GM19395 (cell line): Measurements from ENCODE around the gene AHI1.
"Not testable (repeated sequence)": the region's sequence is repeated elsewhere in the genome, so short reads cannot be mapped to it uniquely, and the experiment has no call there.

Experiments used
- ATAC-seq: cut with Tn5 transposase; IDR thresholded peaks from one replicate; pipeline ENCODE4 v1.9.1; 2021; ENCODE audit warnings: mild to moderate bottlenecking, moderate library complexity; ENCODE audit not compliant: unreplicated experiment

AHI1 gene

GRCh38 chr6:135397172-135397952 is 100.2 kb downstream of the AHI1 start:
- ATAC-seq, result no peak

DNA sequence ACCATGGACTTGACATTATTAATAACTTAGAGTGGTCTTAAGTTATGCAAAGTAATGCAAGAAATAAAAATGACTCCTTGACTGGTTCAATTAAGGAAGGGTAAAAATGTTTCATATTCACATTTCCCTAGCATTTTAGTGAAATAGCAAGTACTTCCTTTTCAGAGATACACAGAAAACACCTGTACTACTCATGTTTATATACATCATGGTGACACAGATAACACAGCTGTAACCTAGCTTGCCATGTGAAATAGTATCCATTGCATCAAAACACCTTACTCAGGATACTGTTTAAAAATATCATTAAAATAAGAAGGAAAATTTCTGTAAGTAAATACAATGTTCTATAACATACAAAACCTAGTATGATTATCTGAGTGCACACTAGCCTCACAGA is 102.4 kb downstream of the AHI1 start:
- no peak for ATAC-seq

GRCh38 chr6:135393289-135393688 is 104.3 kb downstream of the AHI1 start:
- no peak for ATAC-seq

- no peak for ATAC-seq
Measured at GRCh38 chr6:135390458-135390857, 107.1 kb downstream of the AHI1 start.

- ATAC-seq, result no peak
Measured at GRCh38 chr6:135385299-135385698, 112.2 kb downstream of the AHI1 start.

- no peak for ATAC-seq
Measured at GRCh38 chr6:135383766-135384165, 113.8 kb downstream of the AHI1 start.

DNA sequence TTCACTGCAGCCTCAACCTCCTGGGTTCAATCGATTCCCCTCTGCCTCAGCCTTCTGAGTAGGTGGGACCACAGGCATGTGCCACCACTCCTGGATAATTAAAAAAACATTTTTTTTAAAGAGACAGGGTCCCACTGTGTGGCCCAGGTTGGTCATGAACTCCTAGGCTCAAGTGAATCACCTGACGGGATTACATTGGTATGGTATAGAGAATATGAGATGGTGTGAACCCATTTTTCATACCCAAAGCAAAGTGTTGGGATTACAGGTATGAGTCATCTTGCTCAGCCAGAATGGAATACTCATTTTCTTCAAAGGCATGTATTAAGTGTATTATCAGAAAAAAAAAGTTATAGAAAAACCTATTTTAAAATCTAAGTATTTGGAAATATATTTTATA is 114.2 kb downstream of the AHI1 start:
- ATAC-seq, result no peak

DNA sequence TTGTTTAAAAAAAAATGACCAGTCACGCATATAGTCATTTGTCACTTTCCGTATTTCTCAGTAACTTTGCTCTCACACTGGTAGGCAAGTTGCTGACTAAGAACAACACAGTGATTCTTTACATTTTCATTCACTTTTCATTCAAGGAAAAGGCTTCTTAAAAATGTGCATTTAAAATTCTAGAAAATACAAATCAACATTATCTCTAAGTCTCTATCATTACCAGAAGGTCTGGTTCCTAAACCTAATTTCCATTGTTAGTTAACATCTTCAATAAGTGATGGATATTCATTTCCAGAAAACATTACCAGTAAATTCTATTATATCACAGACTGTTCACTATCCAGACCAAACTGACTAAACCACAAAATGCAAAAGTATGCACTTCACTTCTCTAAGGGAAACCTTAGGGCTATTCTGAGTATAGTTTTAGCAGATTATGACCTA is 115.3 kb downstream of the AHI1 start:
- peak; percentile 95 for ATAC-seq

DNA sequence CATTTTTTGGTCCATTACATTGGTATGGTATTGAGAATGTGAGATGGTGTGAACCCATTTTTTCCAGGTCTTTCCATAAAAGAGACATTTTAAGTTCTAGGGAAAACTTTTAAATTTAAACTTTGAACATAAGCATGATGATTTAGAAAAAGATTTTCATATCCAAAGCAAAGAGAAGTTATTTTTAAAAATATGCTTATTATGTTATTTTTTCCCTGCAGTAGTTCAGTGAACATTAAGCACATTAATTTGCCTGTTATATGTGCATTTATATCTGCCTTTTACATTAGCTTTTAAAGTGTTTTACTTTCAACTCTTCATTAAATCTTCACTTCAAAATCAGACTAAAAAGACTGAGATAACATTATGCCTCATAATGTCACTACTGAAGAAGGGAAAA is 116.7 kb downstream of the AHI1 start:
- ATAC-seq, result no peak

DNA sequence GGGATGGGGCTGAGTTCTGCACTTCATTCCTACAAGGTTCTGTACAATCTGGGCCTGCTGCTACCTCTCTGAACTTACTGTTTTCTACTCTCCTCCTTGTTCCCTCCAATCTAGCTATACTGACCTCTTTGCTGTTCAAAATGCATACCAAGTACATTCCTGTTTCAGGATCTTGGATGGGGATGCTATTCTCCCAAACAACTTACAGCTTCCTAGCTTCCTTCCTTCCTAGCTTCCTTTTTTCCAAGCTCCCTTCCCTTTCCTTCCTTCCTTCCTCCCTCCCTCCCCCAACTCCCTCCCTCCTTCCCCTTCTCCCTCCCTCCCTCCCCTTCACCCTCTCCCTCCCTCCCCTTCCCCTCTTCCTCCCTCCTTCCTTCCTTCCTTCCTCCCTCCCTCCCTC is 117.9 kb downstream of the AHI1 start:
- no peak for ATAC-seq

DNA sequence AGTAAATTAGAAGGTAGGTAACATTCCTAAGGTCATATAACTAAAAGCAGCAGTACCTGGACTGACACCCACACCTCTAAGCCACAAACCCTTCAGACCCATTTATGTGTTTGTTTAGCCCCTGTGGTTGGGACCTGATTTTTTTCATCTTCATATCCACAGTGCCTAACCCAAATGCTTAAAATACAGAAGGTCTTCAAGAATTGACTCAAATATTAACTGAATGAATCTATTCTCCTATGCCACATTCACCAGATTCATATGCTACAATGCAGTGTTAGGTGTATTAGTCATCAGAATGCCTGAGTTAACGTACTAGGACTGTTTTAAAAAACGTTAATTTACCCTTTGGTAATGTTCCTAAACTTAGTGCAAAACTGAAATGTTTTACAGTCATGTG is 124.8 kb downstream of the AHI1 start:
- ATAC-seq, result no peak

- not testable (repeated sequence) for ATAC-seq
Measured at GRCh38 chr6:135363622-135364021, 133.9 kb downstream of the AHI1 start.

- ATAC-seq, result no peak
Measured at GRCh38 chr6:135362124-135362523, 135.4 kb downstream of the AHI1 start.

DNA sequence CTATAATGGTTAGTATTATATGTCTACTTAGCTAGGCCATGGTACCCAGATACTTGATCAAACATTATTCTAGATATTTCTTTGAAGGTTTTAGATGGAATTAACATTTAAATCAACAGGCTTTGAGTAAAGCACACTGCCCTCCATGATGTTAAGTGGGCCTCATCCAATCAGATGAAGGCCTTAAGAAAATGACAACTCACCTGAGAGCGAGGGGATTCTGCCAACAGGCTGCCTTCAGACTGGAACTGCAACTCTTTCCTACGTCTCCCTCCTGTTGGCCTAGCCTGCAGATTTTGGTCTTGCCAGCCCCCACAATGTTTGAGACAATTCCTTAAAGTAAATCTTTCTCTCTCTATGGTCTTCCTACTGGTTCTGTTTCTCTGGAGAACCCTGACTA is 137.3 kb downstream of the AHI1 start:
- no peak for ATAC-seq

DNA sequence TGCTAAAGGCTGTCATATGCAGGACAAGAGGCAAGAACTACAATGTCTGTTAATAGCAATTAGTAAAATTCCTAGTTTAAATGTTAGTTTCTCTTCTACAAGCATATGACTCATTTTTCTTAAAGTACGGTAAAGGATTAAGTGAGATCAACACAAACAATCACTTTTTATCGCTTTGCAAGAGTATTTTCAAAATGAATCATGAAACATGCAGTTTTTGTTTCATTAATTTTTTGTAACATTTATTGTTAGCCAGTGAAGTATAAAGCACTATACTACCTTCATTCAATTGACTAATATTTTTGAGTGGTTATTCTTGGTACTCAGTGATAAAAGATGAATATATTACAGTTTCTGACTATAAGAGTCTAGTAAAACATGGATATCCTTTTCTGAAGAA is 138.6 kb downstream of the AHI1 start:
- ATAC-seq, result no peak

DNA sequence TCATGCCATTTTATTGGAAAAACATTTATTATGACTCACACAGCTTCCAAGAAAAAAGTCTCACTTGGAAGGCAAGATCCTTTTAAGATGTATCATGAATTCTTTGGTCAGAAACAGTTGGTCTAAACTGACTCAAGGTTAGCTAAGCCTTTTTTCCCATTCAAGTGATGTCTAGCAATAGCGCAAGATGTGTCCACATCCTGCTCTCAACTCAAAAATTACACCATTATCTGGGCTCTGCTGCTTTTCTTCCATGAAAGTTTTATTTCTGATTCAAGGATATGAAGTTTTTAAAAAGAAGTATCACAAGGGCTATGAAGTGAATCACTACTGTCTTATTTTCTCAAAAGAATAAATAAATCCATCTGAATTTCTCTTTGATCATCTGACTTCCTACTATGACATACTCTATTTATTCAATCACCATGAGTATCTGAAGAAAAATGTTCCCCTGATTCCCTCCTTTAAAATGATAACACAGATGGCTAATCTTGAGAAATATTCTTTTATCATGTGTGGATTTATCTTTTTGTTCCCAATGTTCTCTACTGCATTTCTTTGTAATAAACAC is 139.2 kb downstream of the AHI1 start:
- no peak for ATAC-seq

- ATAC-seq, result no peak
Measured at GRCh38 chr6:135354407-135354806, 143.1 kb downstream of the AHI1 start.

DNA sequence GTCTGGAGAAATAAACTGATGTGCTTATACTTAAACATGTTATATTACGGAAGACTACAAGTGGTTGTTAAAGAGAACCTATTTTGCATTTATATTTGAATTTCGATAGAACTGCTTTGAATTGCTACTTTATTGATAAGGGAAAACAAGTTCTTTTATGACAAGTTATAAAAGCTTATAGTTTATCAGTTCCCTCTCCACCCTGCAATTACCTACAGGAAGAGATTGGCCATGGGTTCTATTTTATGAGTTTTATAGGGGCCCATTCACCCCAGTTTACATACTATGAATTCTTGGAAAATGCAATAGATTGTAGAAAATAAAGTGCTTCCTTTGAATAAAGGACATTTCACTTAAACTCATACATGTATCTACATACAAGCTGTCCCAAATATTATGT is 144.4 kb downstream of the AHI1 start:
- no peak for ATAC-seq

DNA sequence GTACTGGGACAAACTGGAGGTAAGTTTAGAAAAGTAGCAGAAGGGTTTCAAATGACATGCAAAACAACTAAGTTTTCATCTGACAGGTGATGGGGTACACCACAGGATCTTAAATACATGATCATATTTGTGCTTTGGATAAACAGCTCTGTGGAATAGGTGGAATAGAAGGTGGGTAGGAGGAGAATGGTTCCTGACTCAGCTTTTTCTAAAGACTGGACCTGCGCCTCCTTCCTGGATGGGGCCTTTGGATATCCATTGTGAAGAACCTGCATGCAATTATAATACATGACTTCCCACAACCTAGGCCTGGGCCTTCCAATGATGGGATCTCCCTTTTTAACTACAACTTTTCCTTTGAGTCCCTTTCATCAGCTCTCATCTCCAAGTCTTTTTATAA is 145.9 kb downstream of the AHI1 start:
- no peak for ATAC-seq

- no peak for ATAC-seq
Measured at GRCh38 chr6:135347887-135348286, 149.7 kb downstream of the AHI1 start.

- no peak for ATAC-seq
Measured at GRCh38 chr6:135346747-135347146, 150.8 kb downstream of the AHI1 start.

- ATAC-seq, result no peak
Measured at GRCh38 chr6:135344526-135344925, 153.0 kb downstream of the AHI1 start.

- ATAC-seq, result not testable (repeated sequence)
Measured at GRCh38 chr6:135339920-135340319, 157.6 kb downstream of the AHI1 start.
